Measurements from ENCODE around the gene SORCS1.

The SORCS1 gene

GRCh38 chr10:107139237-107139636 is 25.3 kb downstream of the SORCS1 start:
- TF ChIP-seq EZH2 (IDR thresholded peaks at IDR 0.05) (no peak), POLR2AphosphoS5 (IDR thresholded peaks at IDR 0.05; ENCODE audit: borderline replicate concordance, low read depth, low read length) (no peak), FOXP2 (optimal IDR thresholded peaks at IDR 0.05; ENCODE audit: control extremely low read depth, extremely low read length, insufficient read depth) (no peak)
- no peak overlapping the region for H3K27ac ChIP-seq
- no peak for DNase-seq (ENCODE audit: low read depth, low spot score)
- H3K36me3 ChIP-seq (ENCODE audit: insufficient read depth, low read length): no peaks in the 10 kb centered on the region
- H3K4me3 ChIP-seq: no peak overlapping the region
- H3K9ac ChIP-seq (ENCODE audit: insufficient read length): no peak overlapping the region
- no peaks in the 10 kb centered on the region for H3K9me3 ChIP-seq (ENCODE audit: low read depth, low read length)

DNA sequence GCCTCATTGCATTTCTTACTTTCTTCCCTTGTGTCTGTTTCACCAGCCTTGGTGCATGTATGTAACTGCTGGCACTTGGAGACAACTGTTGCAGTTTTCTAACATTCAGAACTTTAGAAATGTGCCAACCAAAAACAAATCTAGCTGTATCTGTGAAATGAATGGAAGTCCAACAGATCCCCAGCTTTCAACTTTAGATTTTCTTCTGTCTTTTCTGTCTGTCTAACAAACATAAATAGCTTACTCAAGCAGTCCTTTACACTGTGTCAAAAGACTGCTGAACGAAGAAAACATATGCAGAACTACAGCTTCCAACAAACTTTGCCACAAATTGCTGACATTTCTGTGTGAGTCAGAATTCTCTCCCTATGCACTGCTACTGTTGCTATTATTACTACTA is 30.9 kb downstream of the SORCS1 start:
- Histone ChIP-seq H3K9me3 (ENCODE audit: low read depth, low read length) (no peaks in the 10 kb centered on the region), H3K4me3 (no peak overlapping the region), H3K9ac (ENCODE audit: insufficient read length) (no peak overlapping the region), H3K36me3 (ENCODE audit: insufficient read depth, low read length) (no peaks in the 10 kb centered on the region), H3K27ac (no peak overlapping the region)
- TF ChIP-seq POLR2AphosphoS5 (IDR thresholded peaks at IDR 0.05; ENCODE audit: borderline replicate concordance, low read depth, low read length): no peak
- no peak for TF ChIP-seq FOXP2 (optimal IDR thresholded peaks at IDR 0.05; ENCODE audit: control extremely low read depth, extremely low read length, insufficient read depth)
- TF ChIP-seq EZH2 (IDR thresholded peaks at IDR 0.05): no peak
- DNase-seq (ENCODE audit: low read depth, low spot score): no peak

- no peak for DNase-seq (ENCODE audit: low read depth, low spot score)
- no peaks in the 10 kb centered on the region for H3K36me3 ChIP-seq (ENCODE audit: insufficient read depth, low read length)
- TF ChIP-seq EZH2 (IDR thresholded peaks at IDR 0.05) (no peak), POLR2AphosphoS5 (IDR thresholded peaks at IDR 0.05; ENCODE audit: borderline replicate concordance, low read depth, low read length) (no peak)
- H3K27ac ChIP-seq: no peak overlapping the region
- no peak overlapping the region for H3K4me3 ChIP-seq
- no peak overlapping the region for H3K9ac ChIP-seq (ENCODE audit: insufficient read length)
- no peaks in the 10 kb centered on the region for H3K9me3 ChIP-seq (ENCODE audit: low read depth, low read length)
Observed at GRCh38 chr10:107129000-107129399, 35.5 kb downstream of the SORCS1 start.

DNA sequence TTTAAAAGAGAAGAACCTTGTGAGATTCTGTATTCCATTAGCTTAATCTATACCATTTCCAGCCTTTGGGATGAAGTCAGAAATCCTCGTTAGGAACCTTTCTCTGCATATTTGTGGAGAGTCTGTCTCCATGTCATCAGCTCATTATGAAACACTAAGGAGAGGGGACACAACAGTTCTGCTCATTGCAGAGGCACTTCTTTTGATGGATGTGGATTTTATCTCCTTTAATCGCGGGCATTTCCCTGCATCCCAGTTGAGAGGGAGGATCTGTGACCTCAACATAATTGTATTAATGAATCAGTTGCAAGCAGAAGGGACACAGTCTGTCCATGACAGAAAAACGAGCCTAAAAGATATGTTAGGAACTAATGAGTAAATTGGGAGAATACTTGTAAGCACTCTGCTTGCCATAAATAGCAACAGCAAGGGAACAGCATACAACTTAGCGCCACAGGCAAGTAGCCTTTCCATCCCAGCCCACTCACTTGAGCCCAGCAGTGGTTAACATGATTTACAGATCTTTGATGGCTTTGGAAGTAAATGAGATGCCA is 37.9 kb downstream of the SORCS1 start:
- no peak overlapping the region for H3K9ac ChIP-seq (ENCODE audit: insufficient read length)
- no peaks in the 10 kb centered on the region for H3K9me3 ChIP-seq (ENCODE audit: low read depth, low read length)
- TF ChIP-seq EZH2 (IDR thresholded peaks at IDR 0.05): no peak
- H3K4me3 ChIP-seq: no peak overlapping the region
- no peaks in the 10 kb centered on the region for H3K36me3 ChIP-seq (ENCODE audit: insufficient read depth, low read length)
- no peak overlapping the region for H3K27ac ChIP-seq
- DNase-seq (ENCODE audit: low read depth, low spot score): no peak

DNA sequence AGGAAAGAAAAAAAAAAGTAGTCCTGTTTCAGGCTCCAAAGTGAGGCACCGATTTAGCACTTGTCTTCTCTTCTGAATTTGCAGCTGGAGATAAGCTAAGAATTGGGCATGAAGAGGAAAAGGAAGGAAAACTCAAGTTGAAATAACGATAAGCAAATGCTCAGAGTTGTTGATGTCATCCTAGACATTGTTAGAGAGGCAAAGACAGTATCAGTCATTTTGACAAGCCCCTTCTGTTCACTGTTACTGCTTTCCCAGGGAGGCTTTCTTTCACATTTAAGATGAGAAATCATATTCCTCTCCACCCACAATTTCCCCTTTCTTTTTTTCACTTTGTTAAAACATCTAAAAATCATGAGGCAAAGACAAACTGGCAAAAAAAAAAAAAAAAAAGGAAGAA is 41.8 kb downstream of the SORCS1 start:
- H3K4me3 ChIP-seq: no peak overlapping the region
- DNase-seq (ENCODE audit: low read depth, low spot score): no peak
- H3K9ac ChIP-seq (ENCODE audit: insufficient read length): no peak overlapping the region
- no peak overlapping the region for H3K27ac ChIP-seq
- H3K36me3 ChIP-seq (ENCODE audit: insufficient read depth, low read length): no peaks in the 10 kb centered on the region
- TF ChIP-seq FOXP2 (optimal IDR thresholded peaks at IDR 0.05; ENCODE audit: control extremely low read depth, extremely low read length, insufficient read depth) (no peak), POLR2AphosphoS5 (IDR thresholded peaks at IDR 0.05; ENCODE audit: borderline replicate concordance, low read depth, low read length) (no peak), EZH2 (IDR thresholded peaks at IDR 0.05) (no peak)
- no peaks in the 10 kb centered on the region for H3K9me3 ChIP-seq (ENCODE audit: low read depth, low read length)

DNA sequence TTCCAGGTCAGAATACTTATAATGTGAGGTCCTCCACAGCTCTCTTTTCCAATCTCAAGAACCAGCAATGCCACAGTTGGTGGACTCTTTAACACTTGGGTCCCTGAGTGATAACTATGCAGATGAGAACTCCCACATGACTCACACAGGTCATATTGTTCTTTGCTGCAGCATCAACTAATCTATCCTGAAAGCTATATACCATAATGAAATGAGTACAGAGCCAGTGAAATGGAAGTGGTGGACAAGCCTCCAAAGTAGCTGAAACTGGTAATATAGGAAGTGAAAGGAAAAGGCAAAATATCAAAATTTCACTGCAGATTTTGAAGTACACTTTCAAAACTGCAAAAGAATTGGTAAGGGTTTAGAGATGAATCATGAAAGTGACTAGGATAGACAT is 45.6 kb downstream of the SORCS1 start:
- Histone ChIP-seq H3K36me3 (ENCODE audit: insufficient read depth, low read length) (no peaks in the 10 kb centered on the region), H3K27ac (no peak overlapping the region), H3K4me3 (no peak overlapping the region), H3K9ac (ENCODE audit: insufficient read length) (no peak overlapping the region), H3K9me3 (ENCODE audit: low read depth, low read length) (no peaks in the 10 kb centered on the region)
- DNase-seq (ENCODE audit: low read depth, low spot score): no peak
- no peak for TF ChIP-seq POLR2AphosphoS5 (IDR thresholded peaks at IDR 0.05; ENCODE audit: borderline replicate concordance, low read depth, low read length)
- no peak for TF ChIP-seq FOXP2 (optimal IDR thresholded peaks at IDR 0.05; ENCODE audit: control extremely low read depth, extremely low read length, insufficient read depth)
- no peak for TF ChIP-seq EZH2 (IDR thresholded peaks at IDR 0.05)

DNA sequence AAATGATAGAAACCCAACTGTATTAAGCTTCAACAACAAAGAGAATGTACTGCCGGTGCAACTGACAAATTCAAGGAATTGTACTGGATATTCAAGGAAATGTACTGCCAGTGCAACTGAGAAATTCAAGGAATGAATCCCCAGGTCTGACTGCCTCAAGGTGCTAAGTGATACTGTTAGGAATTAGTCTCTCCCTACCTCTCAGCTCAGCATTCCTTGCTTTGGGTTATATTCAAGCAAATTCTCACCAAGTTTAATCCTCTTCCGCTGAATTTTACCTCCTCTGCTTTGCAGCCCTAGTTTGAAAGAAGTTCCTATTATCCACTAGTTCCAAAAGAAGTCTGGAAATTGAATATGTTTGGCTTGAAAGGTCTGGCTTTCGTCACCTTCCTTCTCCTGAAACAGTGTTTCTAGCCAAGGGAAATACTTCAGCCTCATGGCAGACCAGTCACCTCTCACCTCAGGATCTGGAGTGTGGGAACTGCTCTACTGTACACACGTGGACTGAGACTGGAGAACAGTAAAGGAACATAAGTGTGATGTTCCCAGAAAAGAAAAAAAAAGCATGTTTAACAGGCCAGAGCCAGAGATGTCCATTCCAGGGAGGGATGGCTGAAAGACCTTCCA is 60.4 kb downstream of the SORCS1 start:
- no peak overlapping the region for H3K4me3 ChIP-seq
- no peak overlapping the region for H3K27ac ChIP-seq
- H3K9ac ChIP-seq (ENCODE audit: insufficient read length): no peak overlapping the region
- H3K9me3 ChIP-seq (ENCODE audit: low read depth, low read length): no peaks in the 10 kb centered on the region
- TF ChIP-seq POLR2AphosphoS5 (IDR thresholded peaks at IDR 0.05; ENCODE audit: borderline replicate concordance, low read depth, low read length) (no peak), EZH2 (IDR thresholded peaks at IDR 0.05) (no peak), FOXP2 (optimal IDR thresholded peaks at IDR 0.05; ENCODE audit: control extremely low read depth, extremely low read length, insufficient read depth) (no peak)
- no peak for DNase-seq (ENCODE audit: low read depth, low spot score)
- H3K36me3 ChIP-seq (ENCODE audit: insufficient read depth, low read length): no peaks in the 10 kb centered on the region

GRCh38 chr10:107103174-107104025 is 61.1 kb downstream of the SORCS1 start:
- no peak for TF ChIP-seq FOXP2 (optimal IDR thresholded peaks at IDR 0.05; ENCODE audit: control extremely low read depth, extremely low read length, insufficient read depth)
- no peak for TF ChIP-seq EZH2 (IDR thresholded peaks at IDR 0.05)
- TF ChIP-seq POLR2AphosphoS5 (IDR thresholded peaks at IDR 0.05; ENCODE audit: borderline replicate concordance, low read depth, low read length): no peak
- Histone ChIP-seq H3K9me3 (ENCODE audit: low read depth, low read length) (no peaks in the 10 kb centered on the region), H3K36me3 (ENCODE audit: insufficient read depth, low read length) (no peaks in the 10 kb centered on the region), H3K4me3 (no peak overlapping the region), H3K27ac (no peak overlapping the region), H3K9ac (ENCODE audit: insufficient read length) (no peak overlapping the region)
- no peak for DNase-seq (ENCODE audit: low read depth, low spot score)
